Activated B cell treated with CpG ODN at 0.5 μM for 24 hours (primary cell): ENCODE results near the gene ARHGEF11. TPM values are rescaled to one million over a fixed set of nuclear protein-coding genes. Genes with fewer than 3 reads are reported as not detected.

Source experiments
- ATAC-seq: fragments of 200-7000 bp; cut with Tn5 transposase; one replicate; pipeline ENCODE4 v1.10.0; 2021; ENCODE audit warnings: low read depth, mild to moderate bottlenecking, moderate library complexity
- CTCF ChIA-PET: fragments of 350-600 bp; sonication (Branson Sonifier 250); formaldehyde crosslinking; loops from one replicate; lab custom pipeline; 2021; ENCODE audit warnings: antibody characterized with exemption; lab: Charles Lee
- POLR2A ChIA-PET: fragments of 350-600 bp; sonication (Branson Sonifier 250); formaldehyde crosslinking; loops from one replicate; lab custom pipeline; 2021; ENCODE audit warnings: antibody characterized with exemption; lab: Charles Lee
- DNase-seq: peaks from one replicate; pipeline ENCODE4 v3.0.0; 2022
- H3K27ac Mint-ChIP-seq: one replicate; pipeline ENCODE4 v1.8.0; 2020; ENCODE audit warnings: mixed read lengths
- H3K27me3 Mint-ChIP-seq: one replicate; pipeline ENCODE4 v1.8.0; 2021; ENCODE audit warnings: mixed read lengths
- H3K36me3 Mint-ChIP-seq: one replicate; pipeline ENCODE4 v1.8.0; 2021; ENCODE audit warnings: low read depth, mixed read lengths
- H3K4me1 Mint-ChIP-seq: one replicate; pipeline ENCODE4 v1.8.0; 2021; ENCODE audit warnings: mixed read lengths
- H3K4me3 Mint-ChIP-seq: one replicate; pipeline ENCODE4 v1.8.0; 2020; ENCODE audit warnings: mild to moderate bottlenecking, mixed read lengths
- H3K9me3 Mint-ChIP-seq: one replicate; pipeline ENCODE4 v1.8.0; 2020; ENCODE audit warnings: mixed read lengths
- intact Hi-C: fragments of 100-400 bp; cut with micrococcal nuclease; formaldehyde crosslinking; loops from one replicate; pipeline ENCODE4 v1.15.1; 2024
- total RNA-seq: library from RNA; stranded (reverse); gene quantifications from 2 replicates; pipeline ENCODE4 v1.2.3, GENCODE V29; 2022
- TF ChIP-seq, protein P1 (sequence below): fragments of 200-600 bp; IDR thresholded peaks from one replicate; pipeline ENCODE4 v1.8.0; 2022; ENCODE audit warnings: antibody characterized with exemption, mild to moderate bottlenecking

Gene ARHGEF11
- total RNA-seq, 1 donor from 2014 or later = 0.95 TPM

DNA sequence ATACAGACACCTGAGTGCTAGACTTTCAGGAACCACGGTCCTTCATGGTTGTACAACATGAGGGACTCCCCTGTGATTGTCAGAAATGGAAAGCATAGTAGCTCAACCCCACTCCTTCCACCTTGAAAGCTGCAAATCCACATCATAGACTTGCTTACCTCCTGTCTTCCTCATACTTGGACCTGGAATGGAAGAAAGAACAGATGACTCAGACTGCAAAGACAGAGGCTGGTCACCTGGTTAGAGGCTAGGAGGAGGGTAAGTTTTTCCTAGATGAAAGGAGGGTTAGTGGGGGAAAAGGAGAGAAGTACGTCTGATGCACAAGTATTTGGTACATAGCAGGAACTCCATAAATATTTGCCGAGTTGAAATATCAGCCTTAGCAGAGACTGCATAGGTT, 87.9 kb downstream of the ARHGEF11 start:
- H3K4me3 Mint-ChIP-seq = no peak overlapping the region
- no peak for ATAC-seq
- ChIA-PET POLR2A (no interaction called here), CTCF (no interaction called here)
- H3K9me3 Mint-ChIP-seq = peaks cover 2% of the 10 kb centered on the region
- no peaks in the 10 kb centered on the region for H3K27me3 Mint-ChIP-seq
- H3K36me3 Mint-ChIP-seq = no peaks in the 10 kb centered on the region
- H3K4me1 Mint-ChIP-seq = peaks cover 6% of the 10 kb centered on the region
- TF ChIP-seq, protein P1, sequence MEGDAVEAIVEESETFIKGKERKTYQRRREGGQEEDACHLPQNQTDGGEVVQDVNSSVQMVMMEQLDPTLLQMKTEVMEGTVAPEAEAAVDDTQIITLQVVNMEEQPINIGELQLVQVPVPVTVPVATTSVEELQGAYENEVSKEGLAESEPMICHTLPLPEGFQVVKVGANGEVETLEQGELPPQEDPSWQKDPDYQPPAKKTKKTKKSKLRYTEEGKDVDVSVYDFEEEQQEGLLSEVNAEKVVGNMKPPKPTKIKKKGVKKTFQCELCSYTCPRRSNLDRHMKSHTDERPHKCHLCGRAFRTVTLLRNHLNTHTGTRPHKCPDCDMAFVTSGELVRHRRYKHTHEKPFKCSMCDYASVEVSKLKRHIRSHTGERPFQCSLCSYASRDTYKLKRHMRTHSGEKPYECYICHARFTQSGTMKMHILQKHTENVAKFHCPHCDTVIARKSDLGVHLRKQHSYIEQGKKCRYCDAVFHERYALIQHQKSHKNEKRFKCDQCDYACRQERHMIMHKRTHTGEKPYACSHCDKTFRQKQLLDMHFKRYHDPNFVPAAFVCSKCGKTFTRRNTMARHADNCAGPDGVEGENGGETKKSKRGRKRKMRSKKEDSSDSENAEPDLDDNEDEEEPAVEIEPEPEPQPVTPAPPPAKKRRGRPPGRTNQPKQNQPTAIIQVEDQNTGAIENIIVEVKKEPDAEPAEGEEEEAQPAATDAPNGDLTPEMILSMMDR = no peak
- intact Hi-C loops = no loop called here
- DNase-seq = no peak
- no peak overlapping the region for H3K27ac Mint-ChIP-seq

DNA sequence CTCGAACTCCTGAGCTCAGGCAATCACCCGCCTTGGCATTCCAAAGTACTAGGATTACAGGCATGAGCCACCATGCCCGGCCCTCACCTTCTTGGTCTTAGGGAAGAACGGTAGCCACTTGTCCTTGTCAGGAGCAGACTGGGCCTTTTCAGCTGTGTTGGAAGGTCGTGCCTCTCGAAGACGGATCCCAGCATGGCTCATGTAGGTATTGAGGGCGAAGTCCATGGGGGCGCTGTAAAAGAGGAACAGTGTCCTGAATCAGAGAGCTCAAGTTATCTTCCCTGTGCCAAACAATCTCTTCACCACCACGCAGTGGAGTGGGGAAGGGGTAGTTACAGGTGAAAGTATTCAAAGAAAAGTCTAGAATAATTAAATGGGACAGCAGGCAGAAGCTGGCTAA, 89.2 kb downstream of the ARHGEF11 start:
- no peak for DNase-seq
- Mint-ChIP-seq H3K27me3 (no peaks in the 10 kb centered on the region), H3K27ac (no peak overlapping the region), H3K4me3 (no peak overlapping the region), H3K4me1 (peaks cover 6% of the 10 kb centered on the region), H3K36me3 (no peaks in the 10 kb centered on the region), H3K9me3 (no peaks in the 10 kb centered on the region)
- intact Hi-C loops = no loop called here
- TF ChIP-seq, protein P1 = no peak
- CTCF ChIA-PET = no interaction called here
- POLR2A ChIA-PET = no interaction called here
- no peak for ATAC-seq

DNA sequence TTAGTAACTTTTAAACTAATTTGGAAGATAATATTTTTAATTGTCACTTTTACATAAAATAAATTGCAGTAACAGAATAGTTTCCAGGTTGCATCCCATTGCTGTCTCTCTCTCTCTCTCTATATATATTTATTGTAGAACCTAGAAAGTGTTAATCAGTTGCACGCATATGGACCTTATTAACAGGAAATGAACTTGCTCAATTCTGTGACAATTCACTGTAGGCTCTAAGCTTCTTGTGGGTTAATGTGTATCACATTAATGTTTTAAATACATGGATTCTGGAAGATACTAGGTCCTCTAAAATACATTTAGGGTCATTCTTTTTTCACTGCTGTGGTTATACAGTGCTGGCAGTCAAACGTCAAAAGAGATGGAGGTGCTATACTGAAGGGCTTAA, 92.0 kb downstream of the ARHGEF11 start:
- TF ChIP-seq, protein P1 = no peak
- no peaks in the 10 kb centered on the region for H3K9me3 Mint-ChIP-seq
- H3K36me3 Mint-ChIP-seq = no peaks in the 10 kb centered on the region
- no peak overlapping the region for H3K4me3 Mint-ChIP-seq
- peaks cover 2% of the 10 kb centered on the region for H3K27me3 Mint-ChIP-seq
- no peak for DNase-seq
- H3K4me1 Mint-ChIP-seq = no peaks in the 10 kb centered on the region
- ChIA-PET CTCF (no interaction called here), POLR2A (interaction anchor here (0.6 kb wide), 1 partner anchor 225 kb away, joined by 11 read pairs; no protein-coding TSS in a partner anchor)
- intact Hi-C loops = no loop called here
- no peak for ATAC-seq
- H3K27ac Mint-ChIP-seq = no peak overlapping the region

DNA sequence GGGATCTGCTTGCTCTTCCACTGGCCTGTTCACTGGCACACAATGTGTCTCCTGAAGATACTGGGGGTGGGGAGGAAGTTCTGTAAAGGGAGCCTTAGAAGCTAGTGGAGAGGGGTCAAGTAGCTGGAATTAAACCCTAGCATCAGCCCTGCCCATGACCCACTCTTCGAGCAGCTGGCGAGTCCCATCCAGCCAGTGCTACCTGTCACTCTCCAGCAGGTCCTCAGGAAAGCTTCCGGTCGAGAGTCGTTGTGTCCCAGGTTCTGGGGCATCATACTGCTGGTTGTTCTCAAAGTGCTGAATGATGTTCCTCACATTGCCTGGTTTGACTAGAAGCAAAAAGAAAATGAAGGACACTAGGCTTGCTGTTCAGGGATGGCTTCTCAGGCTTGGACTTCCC, 94.2 kb downstream of the ARHGEF11 start:
- intact Hi-C loops = no loop called here
- no peaks in the 10 kb centered on the region for H3K9me3 Mint-ChIP-seq

DNA sequence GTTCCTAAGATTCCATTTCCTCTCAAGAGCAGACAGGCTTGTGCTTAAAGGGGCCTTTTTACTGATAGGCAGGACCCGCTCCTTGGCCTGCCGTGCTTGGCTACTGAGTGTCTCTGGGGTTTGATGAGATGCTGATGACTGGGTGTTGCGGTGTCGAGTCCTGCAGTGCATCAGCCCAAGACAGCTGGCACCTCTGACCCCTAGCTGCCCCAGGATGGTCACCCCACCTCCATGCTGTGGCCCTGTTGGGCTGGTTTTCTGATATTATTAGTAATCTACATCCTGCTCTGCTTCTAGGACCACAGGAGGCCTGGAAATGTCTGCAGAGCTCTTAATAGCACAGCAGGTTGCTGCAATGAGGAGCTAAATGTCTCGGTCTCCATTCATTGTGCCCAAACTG, 96.4 kb downstream of the ARHGEF11 start:
- intact Hi-C loops = no loop called here
- H3K4me3 Mint-ChIP-seq = no peak overlapping the region
- peaks cover 2% of the 10 kb centered on the region for H3K36me3 Mint-ChIP-seq
- ChIA-PET CTCF (no interaction called here), POLR2A (no interaction called here)
- no peak overlapping the region for H3K27ac Mint-ChIP-seq
- ATAC-seq (no peak), DNase-seq (no peak)
- no peaks in the 10 kb centered on the region for H3K4me1 Mint-ChIP-seq
- TF ChIP-seq, protein P1 = no peak
- H3K9me3 Mint-ChIP-seq = no peaks in the 10 kb centered on the region
- peaks cover 2% of the 10 kb centered on the region for H3K27me3 Mint-ChIP-seq

More for the DNA sequence above, 94.2 kb downstream of the ARHGEF11 start:
- TF ChIP-seq, protein P1 = no peak
- Mint-ChIP-seq H3K27me3 (peaks cover 2% of the 10 kb centered on the region), H3K4me3 (no peak overlapping the region), H3K27ac (no peak overlapping the region), H3K4me1 (no peaks in the 10 kb centered on the region), H3K36me3 (no peaks in the 10 kb centered on the region)
- DNase-seq (no peak), ATAC-seq (no peak)
- POLR2A ChIA-PET = no interaction called here
- CTCF ChIA-PET = no interaction called here
